HG02571 (cell line): ENCODE data around the gene YIF1B.
"Not testable (repeated sequence)": the region's sequence is repeated elsewhere in the genome, so short reads cannot be mapped to it uniquely, and the experiment has no call there.

Source experiments
- ATAC-seq: cut with Tn5 transposase; IDR thresholded peaks from one replicate; pipeline ENCODE4 v1.9.1; 2021; ENCODE audit warnings: mild to moderate bottlenecking, moderate library complexity; ENCODE audit not compliant: unreplicated experiment

The YIF1B gene, protein sequence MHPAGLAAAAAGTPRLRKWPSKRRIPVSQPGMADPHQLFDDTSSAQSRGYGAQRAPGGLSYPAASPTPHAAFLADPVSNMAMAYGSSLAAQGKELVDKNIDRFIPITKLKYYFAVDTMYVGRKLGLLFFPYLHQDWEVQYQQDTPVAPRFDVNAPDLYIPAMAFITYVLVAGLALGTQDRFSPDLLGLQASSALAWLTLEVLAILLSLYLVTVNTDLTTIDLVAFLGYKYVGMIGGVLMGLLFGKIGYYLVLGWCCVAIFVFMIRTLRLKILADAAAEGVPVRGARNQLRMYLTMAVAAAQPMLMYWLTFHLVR

DNA sequence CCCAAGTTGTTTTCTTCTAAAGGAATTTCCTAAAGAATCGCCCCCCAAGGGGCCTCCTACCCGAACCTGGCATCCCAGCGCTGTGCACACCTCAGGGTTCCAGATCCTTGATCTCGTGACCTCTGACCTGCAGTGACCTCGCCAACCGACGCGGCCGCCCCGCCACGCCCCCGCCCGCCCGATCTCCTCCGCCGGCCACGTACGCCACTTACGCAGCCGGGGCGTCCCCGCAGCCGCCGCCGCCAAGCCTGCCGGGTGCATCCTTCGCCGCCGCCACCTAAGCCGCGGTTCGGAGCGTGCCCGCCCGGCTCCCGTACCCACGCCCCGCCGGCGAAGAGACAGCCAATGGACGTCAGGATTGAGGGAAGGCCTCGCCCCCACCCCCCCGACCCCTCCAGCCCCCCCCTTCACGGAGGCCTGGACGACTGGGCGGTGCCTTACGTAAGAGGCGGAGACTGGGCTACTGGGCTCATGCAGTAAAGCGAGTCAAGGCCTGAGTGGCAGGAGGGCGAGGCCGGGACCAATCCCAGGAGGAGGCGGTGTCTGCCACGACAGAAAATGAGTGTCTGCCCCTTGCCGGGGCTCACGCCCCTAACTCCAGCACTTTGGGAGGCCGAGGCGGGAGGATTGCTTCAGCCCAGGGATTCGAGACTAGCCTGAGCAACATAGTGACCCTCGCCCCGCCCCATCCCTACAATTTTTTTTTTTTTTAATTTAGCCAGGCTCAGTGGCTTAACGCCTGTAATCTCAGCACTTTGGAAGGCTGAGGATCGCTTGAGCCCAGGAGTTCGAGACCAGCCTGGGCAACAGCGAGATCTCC is at the start of gene YIF1B:
Gene YIF1B, minus strand, starts transcription at position 291 of the 820 bp plus-strand sequence. Its CDS starts 30 bp downstream, at position 261.
- ATAC-seq: peak; percentile 88

DNA sequence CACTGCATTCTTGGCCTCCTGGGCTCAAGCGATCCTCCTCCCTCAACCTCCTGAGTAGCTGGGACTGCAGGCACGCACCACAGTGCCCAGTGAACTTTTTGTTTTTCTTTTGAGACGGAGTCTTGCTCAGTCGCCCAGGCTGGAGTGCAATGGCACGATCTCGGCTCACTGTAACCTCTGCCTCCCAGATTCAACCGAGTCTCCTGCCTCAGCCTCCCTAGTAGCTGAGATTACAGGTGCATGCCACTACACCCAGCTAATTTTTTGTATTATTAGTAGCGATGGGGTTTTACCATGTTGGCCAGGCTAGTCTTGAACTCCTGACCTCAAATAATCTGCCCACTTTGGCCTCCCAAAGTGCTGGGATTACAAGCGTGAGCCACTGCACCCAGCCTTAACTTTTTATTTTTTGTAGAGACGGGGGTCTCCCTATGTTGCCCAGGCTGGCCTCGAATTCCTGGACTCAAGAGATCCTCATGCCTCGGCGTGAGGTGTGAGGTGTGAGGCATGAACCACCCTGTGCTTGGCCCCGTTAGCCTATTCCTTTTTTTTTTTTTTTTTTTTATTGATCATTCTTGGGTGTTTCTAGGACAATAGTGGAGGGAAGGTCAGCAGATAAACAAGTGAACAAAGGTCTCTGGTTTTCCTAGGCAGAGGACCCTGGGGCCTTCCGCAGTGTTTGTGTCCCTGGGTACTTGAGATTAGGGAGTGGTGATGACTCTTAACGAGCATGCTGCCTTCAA is 47.4 kb upstream of the YIF1B start:
- ATAC-seq: not testable (repeated sequence)

DNA sequence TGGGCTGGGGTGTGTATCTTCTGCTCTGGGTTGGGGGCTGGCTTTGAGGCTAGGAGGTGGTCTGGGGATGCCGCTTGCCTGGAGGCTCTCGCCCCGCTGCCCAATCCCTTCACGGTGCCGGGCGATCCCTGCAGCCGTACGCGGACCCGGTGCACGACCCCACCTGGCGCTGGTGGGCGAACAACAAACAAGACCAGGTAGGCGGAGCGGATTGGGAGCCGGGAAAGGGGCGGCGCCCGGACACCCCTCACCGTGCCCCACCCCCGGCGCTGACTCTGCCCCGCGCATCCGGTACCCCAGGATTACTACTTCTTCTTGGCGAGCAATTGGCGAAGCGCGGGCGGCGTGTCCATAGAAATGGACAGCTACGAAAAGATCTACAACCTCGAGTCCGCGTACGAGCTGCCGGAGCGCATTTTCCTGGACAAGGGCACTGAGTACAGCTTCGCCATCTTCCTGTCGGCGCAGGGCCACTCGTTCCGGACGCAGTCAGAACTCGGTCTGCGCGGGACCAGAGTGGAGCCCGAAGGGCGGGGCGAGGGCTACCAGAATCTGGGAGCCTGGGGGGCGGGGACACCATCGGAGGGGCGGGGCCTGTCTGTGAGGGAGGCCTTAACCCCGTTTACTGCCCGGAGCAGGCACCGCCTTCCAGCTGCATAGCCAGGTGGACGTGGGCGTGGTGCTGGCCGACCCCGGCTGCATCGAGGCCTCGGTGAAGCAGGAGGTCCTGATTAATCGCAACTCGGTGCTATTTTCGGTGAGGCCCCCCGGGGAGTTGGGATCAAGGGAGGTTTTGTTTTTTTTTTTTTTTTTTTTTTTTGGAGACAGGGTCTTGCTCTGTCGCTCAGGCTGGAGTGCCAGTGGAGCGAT is 46.6 kb upstream of the YIF1B start:
- ATAC-seq: no peak

DNA sequence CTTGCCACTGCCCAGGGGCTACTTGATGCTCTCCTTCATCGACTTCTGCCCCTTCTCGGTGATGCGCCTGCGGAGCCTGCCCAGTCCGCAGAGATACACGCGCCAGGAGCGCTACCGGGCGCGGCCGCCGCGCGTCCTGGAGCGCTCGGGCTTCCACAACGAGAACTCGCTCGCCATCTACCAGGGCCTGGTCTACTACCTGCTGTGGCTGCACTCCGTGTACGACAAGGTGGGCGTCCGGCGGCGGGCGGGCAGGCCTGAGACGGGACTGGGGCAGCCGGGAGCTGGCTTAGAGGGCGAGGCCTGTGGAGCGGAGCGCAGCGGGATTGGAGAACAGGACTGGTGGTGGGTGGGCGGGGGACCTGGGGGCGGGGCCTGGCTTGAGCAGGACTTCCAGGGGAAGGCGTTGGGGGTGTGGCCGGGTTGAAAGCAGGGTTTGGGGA is 45.9 kb upstream of the YIF1B start:
- no peak for ATAC-seq

DNA sequence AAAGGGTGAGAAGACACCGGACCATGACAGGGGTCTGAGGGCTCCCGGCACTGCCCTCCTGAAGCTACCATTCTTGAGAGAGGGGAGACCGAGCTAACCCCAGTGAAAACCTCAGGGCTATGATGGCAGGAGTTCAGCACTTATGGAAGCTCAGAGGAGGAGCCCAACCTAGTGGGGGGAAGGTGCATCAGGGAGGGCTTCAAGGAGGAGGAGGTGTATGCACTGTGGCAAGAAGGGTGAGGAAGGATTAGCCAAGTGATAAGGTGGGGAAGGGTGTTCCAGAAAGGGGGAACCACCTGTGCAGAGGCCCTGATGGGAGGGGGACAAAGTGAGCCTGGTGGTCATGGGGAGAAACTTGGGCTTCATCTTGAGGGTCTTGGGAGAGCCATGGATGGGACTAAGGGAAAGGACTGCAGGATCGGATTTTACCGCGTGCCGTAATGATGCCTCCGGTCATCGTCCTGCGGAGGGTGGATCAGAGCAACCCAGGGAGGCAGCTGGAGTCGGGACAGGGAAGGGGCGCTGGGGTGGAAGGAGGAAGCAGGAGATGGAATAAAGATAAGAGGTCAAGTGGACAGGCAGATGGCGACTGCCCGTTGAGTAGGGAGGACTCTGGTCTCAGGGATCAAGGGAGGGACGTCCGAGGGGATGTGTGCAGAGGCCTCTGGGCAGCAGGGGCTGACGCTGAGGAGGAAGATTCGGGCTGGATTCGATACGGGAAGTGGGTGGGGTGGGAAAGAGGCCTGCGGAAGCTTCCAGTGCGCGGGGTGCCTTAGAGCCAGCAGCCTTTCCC is 45.3 kb upstream of the YIF1B start:
- no peak for ATAC-seq

DNA sequence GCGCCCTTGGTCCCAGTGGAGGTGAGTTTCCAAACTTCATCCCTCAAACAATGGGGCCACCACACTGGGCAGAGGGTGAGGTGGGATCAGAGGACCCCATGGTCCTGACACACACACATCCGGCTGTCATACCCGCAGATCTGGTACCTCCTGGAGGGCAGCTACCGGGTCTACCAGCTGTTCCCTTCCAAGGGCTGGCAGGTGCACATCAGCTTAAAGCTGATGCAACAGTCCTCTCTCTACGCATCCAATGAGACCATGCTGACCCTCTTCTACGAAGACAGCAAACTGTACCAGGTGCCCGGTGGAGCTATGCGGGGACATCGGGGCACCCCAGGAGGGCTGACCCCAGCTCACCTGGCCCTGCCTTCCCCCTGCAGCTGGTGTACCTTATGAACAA is 44.6 kb upstream of the YIF1B start:
- ATAC-seq: no peak

DNA sequence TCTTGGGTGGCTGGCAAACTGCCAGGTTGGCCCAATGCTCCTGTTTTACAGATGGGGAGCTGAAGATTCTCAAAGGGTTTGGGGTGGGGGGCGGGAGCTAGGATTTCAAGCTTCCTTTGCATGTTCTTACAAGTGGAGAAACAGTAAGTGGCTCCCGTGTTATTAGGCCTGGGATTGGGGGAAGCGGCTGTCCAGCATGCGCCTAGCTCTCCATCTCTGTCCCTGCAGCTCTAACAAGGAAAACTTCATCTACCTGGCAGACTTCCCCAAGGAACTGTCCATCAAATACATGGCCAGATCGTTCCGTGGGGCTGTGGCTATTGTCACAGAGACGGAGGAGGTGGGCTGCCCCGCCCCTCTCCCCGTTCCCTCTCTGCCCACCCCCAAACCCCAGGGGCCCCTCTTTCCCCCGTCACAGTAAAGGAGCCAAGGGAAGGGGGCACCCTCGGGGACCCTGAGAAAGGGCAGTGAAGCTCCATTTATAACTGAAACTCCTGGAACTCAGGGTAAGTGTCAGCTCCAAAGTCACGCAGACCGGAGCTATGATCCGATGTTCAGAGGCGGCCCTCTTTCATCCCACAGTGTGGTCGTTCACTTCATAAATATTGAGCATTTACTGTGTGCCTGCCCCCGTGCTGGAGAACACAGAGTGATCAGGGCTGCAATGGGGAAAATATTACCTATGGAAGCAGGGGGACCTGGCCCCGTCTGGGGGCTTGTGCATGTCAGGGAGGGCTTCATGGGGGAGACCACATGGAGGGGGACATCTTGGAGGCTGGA is 43.7 kb upstream of the YIF1B start:
- ATAC-seq: no peak

DNA sequence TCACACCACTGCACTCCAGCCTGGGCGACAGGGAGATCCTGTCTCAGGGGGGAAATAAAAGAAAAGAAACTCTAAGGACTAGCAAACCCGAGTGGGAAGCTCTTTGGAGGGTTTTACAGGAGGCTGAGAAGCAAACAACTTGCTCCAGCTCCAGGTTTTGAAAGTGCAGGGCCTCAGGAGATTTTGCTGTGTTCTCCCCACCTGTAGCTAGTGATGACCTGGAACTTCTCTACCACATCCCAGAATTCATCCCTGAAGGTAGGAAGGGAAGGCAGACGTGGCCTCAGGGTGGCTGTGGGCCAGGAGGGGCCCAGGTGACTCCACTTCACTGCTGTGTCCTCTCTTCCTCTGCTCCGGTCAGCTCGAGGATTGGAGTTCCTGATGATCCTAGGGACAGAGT is 42.3 kb upstream of the YIF1B start:
- ATAC-seq: no peak

DNA sequence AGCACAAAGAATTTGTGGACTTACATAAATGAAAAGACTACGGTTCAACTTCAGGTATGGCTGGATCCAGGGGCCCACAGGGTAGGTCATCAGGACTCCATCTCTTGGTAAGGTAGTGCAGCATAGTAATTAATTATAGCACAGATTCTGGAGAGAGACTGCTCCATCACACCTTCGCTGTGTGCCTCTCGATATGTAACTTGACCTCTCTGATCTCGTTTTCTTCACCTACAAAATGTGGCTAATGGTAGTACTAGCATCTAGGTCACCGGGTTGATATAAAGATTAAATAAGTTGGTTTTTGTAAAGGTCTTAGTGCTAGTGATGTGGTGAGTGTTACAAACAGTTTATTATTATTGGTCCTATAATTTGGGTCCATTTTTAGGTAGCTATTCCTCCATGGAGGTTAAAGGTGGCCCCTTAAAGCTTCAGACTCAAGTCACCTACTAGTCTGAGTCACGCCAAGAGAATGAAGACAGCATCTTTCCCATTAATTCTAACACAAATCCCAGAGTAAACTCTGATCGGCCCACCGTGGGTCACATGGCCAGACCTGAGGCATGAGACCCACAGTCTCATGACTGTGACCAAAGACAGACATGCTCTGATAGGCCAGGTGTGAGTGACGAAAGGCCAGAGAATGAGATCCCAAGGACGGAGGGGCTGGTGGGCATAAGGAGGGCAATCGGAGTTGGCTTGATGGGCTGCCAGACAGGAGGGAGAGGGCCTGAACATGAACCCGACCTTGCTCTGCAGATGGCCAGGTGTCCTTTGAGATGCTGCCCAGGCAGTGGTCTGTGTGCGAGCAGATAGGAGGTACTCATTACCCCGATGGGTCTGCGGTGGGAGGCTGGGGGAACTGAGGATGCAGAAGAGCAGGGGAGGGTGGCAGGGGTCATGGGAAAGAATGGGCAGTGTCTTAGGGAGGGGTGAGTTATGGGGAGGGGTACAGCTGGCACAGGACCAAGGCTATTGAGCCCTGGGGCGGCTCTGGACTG is 40.3 kb upstream of the YIF1B start:
- no peak for ATAC-seq

DNA sequence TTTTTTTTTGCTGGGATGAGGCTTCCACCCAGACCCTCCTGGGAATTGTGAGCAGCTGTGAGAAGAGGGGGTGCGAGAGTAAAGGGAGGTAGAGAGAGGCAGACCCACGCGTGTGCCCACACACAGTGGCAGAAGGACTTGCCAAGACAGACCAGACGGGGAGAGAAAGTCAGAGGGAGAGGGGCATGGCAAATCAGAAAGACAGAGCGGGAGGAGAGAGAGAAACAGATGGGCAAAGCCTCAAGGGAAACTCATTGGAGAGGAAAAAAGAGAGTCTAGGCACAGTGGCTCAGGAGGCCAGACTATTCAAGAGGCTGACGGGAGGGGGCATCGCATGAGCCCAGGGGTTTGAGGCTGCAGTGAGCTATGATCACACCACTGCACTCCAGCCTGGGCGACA is 36.9 kb upstream of the YIF1B start:
- ATAC-seq: no peak

DNA sequence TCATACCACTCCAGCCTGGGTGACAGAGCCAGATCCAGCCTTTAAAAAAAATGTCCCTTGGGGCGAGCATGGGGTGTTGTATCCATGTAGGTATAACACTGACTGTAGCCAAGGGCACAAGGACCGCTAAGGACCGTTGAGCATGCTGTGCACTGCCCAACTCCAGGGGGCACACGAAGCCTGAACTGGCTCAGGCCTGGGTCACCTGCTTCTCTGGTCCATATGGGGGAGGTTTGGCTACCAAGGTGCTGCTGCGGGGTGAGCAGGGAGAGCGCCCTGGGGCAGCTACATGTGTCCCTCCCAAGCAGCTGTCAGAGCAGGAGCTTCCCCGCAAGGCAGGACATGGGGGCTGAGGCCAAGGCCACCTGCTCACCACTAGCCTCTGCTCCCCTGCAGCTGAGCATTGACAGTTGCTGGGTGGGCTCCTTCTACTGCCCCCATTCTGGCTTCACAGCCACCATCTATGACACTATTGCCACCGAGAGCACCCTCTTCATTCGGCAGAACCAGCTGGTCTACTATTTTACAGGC is 36.2 kb upstream of the YIF1B start:
- ATAC-seq: no peak

DNA sequence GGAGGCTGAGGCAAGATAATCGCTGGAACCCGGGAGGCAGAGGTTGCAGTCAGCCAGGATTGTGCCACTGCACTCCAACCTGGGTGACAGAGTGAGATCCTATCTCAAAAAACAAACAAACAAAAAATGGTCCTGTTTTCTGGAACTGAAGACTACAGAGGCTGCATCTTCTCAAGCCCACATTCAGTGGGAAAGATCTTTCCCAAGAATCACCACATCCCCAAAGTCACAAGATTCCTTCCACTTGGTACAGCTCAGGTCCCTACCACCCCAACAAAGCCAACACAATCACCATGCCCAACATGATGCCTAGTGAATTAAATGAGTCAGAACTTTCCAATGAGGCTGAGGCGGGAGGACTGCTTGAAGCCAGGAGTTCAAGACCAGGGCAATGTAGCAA is 35.1 kb upstream of the YIF1B start:
- ATAC-seq: no peak

DNA sequence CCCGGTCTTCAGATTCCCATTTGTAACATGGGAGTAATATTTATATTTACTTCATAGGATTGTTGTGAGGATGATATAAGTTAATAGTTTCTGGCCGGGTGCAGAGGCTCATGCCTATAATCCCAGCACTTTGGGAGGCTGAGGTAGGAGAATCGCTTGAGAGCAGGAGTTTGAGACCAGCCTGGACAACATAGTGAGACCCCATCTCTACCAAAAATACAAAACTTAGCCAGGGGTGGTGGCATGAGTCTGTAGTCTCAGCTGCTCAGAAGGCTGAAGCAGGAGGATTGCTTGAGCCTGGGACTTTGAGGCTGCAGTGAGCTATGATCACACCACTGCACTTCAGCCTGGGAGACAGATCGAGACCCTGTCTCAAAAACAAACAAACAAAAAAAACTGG is 31.1 kb upstream of the YIF1B start:
- no peak for ATAC-seq

DNA sequence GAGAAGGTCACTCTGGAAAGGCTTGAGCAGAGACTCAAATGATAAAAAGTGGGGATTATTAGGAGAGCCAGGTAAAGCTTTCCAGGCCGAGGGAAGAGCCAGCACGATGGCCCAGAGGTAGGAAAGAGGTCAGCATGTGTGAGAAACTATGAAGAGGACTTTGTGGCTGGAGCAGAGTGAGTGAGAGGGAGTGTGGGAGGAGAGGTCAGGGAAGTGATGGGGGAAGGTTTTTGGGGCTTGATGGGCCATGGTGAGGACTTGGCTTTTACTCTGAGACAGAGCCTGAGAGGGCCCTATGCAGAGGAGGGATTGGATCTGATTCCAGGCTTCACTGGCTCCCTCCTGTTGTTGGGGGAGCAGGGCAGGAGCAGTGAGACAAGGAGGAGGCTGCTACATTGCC is 25.2 kb upstream of the YIF1B start:
- no peak for ATAC-seq

DNA sequence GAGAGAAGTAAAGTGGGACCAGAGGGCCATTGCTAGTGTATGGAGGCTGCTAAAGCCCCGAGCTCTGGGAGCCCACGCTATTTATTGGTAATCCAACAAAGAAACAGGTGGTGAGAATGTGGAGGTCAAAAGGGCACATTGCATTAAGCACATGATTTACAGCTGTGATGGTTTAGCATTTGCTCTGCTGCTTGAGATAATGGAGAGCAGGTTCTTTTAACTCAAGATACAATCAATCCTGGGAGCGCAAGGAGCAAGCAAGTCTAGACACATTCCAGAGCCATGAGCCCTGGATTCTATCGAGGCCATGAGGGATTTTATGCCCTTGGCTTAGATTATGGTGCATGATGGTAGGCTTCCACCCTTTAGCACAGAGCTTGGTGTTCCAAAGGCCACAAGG is 23.3 kb upstream of the YIF1B start:
- not testable (repeated sequence) for ATAC-seq

DNA sequence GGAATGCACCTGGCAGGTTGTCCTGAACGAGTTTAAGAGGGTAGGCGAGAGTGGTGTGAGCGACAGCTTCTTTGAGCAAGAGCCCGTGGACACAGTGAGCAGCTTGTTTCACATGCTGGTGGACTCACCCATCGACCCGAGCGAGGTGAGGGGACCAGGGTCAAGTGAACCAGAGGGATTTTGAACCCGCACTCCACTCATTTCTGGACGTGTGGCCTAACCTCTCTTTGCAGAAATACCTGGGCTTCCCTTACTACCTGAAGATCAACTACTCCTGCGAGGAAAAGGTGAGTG is 21.6 kb upstream of the YIF1B start:
- no peak for ATAC-seq

DNA sequence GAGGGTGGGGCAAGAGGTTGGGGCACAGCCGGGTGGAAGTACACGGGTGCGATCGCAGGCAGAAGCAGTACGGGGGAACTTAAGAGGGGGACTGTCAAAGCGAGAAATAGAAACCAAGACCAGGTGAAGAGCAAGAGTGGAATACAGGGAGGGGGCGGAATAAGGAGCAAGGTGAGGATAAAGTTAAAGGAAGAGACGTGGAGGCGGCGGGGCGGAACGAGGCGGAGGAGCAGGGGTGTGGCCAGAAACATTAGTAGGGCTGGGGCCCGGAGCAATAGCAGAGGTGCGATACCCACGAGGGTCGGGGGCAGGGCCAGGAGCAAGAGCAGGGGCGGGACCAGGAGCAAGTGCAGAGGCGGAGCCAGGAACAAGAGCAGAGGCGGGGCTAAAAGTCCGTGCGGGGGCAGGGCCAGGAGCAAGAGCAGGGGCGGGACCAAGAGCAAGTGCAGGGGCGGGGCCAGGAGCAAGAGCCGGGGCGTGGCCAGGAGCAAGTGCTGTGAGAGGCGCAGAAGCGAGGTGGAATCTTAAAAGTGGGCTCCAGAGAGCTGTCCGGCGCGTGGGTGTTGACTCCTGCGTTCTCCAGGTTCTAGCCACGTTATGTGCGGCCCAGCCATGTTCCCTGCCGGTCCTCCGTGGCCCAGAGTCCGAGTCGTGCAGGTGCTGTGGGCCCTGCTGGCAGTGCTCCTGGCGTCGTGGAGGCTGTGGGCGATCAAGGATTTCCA is 21.1 kb upstream of the YIF1B start:
- peak; percentile 48 for ATAC-seq
